ENCODE measurements around the gene SMOC1.

Gene SMOC1

GRCh38 chr14:69879175-69880043 lies at the start of gene SMOC1:
Gene SMOC1, plus strand, starts transcription at chr14:69879416. Its CDS starts 263 bp downstream, at chr14:69879679.
- H3K36me3 ChIP-seq (ENCODE audit: insufficient read depth, low read length), result no peaks in the 10 kb centered on the region
- peaks cover 5 to 22% of the 10 kb centered on the region in 2 donors for H3K27me3 ChIP-seq (ENCODE audit: control insufficient read depth in 1 of 2, insufficient read depth in 2 of 2, low read length in 2 of 2)
- no peak within 1 kb of the TSS for H3K4me3 ChIP-seq (ENCODE audit: low read depth in 1 of 2, low read length in 2 of 2)
- no peaks in the 10 kb centered on the region for H3K9me3 ChIP-seq (ENCODE audit: low read length)
- H3K4me1 ChIP-seq (ENCODE audit: insufficient read depth, low read length), result no peaks in the 10 kb centered on the region
- H3K9ac ChIP-seq (ENCODE audit: low read length), result no peak within 1 kb of the TSS
- no peak within 1 kb of the TSS for H3K27ac ChIP-seq (ENCODE audit: low read depth, low read length)

- Histone ChIP-seq H3K27ac (ENCODE audit: low read depth, low read length) (no peak overlapping the region), H3K9me3 (ENCODE audit: low read length) (no peaks in the 10 kb centered on the region), H3K9ac (ENCODE audit: low read length) (no peak overlapping the region), H3K27me3 (ENCODE audit: control insufficient read depth in 1 of 2, insufficient read depth in 2 of 2, low read length in 2 of 2) (no peaks in the 10 kb centered on the region), H3K36me3 (ENCODE audit: insufficient read depth, low read length) (no peaks in the 10 kb centered on the region), H3K4me3 (ENCODE audit: low read depth in 1 of 2, low read length in 2 of 2) (no peak overlapping the region), H3K4me1 (ENCODE audit: insufficient read depth, low read length) (no peaks in the 10 kb centered on the region)
Measured at GRCh38 chr14:69838881-69839416, 40.3 kb upstream of the SMOC1 start.

GRCh38 chr14:69839661-69840060 lies 39.6 kb upstream of the SMOC1 start:
- no peaks in the 10 kb centered on the region for H3K9me3 ChIP-seq (ENCODE audit: low read length)
- H3K36me3 ChIP-seq (ENCODE audit: insufficient read depth, low read length), result no peaks in the 10 kb centered on the region
- H3K27me3 ChIP-seq (ENCODE audit: control insufficient read depth in 1 of 2, insufficient read depth in 2 of 2, low read length in 2 of 2), result no peaks in the 10 kb centered on the region
- H3K4me1 ChIP-seq (ENCODE audit: insufficient read depth, low read length), result no peaks in the 10 kb centered on the region
- no peak overlapping the region for H3K27ac ChIP-seq (ENCODE audit: low read depth, low read length)
- H3K9ac ChIP-seq (ENCODE audit: low read length), result no peak overlapping the region
- H3K4me3 ChIP-seq (ENCODE audit: low read depth in 1 of 2, low read length in 2 of 2), result no peak overlapping the region

- Histone ChIP-seq H3K36me3 (ENCODE audit: insufficient read depth, low read length) (no peaks in the 10 kb centered on the region), H3K4me1 (ENCODE audit: insufficient read depth, low read length) (no peaks in the 10 kb centered on the region), H3K9ac (ENCODE audit: low read length) (no peak overlapping the region), H3K4me3 (ENCODE audit: low read depth in 1 of 2, low read length in 2 of 2) (no peak overlapping the region), H3K9me3 (ENCODE audit: low read length) (no peaks in the 10 kb centered on the region), H3K27me3 (ENCODE audit: control insufficient read depth in 1 of 2, insufficient read depth in 2 of 2, low read length in 2 of 2) (no peaks in the 10 kb centered on the region), H3K27ac (ENCODE audit: low read depth, low read length) (no peak overlapping the region)
Measured at GRCh38 chr14:69841656-69842055, 37.6 kb upstream of the SMOC1 start.

GRCh38 chr14:69842686-69843420 lies 36.4 kb upstream of the SMOC1 start:
- Histone ChIP-seq H3K27me3 (ENCODE audit: control insufficient read depth in 1 of 2, insufficient read depth in 2 of 2, low read length in 2 of 2) (no peaks in the 10 kb centered on the region), H3K9ac (ENCODE audit: low read length) (no peak overlapping the region), H3K36me3 (ENCODE audit: insufficient read depth, low read length) (no peaks in the 10 kb centered on the region), H3K9me3 (ENCODE audit: low read length) (no peaks in the 10 kb centered on the region), H3K27ac (ENCODE audit: low read depth, low read length) (no peak overlapping the region), H3K4me3 (ENCODE audit: low read depth in 1 of 2, low read length in 2 of 2) (no peak overlapping the region), H3K4me1 (ENCODE audit: insufficient read depth, low read length) (no peaks in the 10 kb centered on the region)

- no peak overlapping the region for H3K9ac ChIP-seq (ENCODE audit: low read length)
- no peaks in the 10 kb centered on the region for H3K36me3 ChIP-seq (ENCODE audit: insufficient read depth, low read length)
- H3K4me3 ChIP-seq (ENCODE audit: low read depth in 1 of 2, low read length in 2 of 2), result no peak overlapping the region
- no peaks in the 10 kb centered on the region for H3K27me3 ChIP-seq (ENCODE audit: control insufficient read depth in 1 of 2, insufficient read depth in 2 of 2, low read length in 2 of 2)
- H3K9me3 ChIP-seq (ENCODE audit: low read length), result no peaks in the 10 kb centered on the region
- no peak overlapping the region for H3K27ac ChIP-seq (ENCODE audit: low read depth, low read length)
- no peaks in the 10 kb centered on the region for H3K4me1 ChIP-seq (ENCODE audit: insufficient read depth, low read length)
Measured at GRCh38 chr14:69844171-69844570, 35.0 kb upstream of the SMOC1 start.

- H3K27me3 ChIP-seq (ENCODE audit: control insufficient read depth in 1 of 2, insufficient read depth in 2 of 2, low read length in 2 of 2), result no peaks in the 10 kb centered on the region
- no peaks in the 10 kb centered on the region for H3K36me3 ChIP-seq (ENCODE audit: insufficient read depth, low read length)
Measured at GRCh38 chr14:69845050-69845581, 34.1 kb upstream of the SMOC1 start.

GRCh38 chr14:69845787-69846186 lies 33.4 kb upstream of the SMOC1 start:
- no peak overlapping the region for H3K9ac ChIP-seq (ENCODE audit: low read length)
- H3K27ac ChIP-seq (ENCODE audit: low read depth, low read length), result no peak overlapping the region
- no peak overlapping the region for H3K4me3 ChIP-seq (ENCODE audit: low read depth in 1 of 2, low read length in 2 of 2)
- H3K36me3 ChIP-seq (ENCODE audit: insufficient read depth, low read length), result no peaks in the 10 kb centered on the region
- no peaks in the 10 kb centered on the region for H3K27me3 ChIP-seq (ENCODE audit: control insufficient read depth in 1 of 2, insufficient read depth in 2 of 2, low read length in 2 of 2)
- H3K9me3 ChIP-seq (ENCODE audit: low read length), result no peaks in the 10 kb centered on the region
- H3K4me1 ChIP-seq (ENCODE audit: insufficient read depth, low read length), result no peaks in the 10 kb centered on the region

More at GRCh38 chr14:69845050-69845581, 34.1 kb upstream of the SMOC1 start:
- H3K4me1 ChIP-seq (ENCODE audit: insufficient read depth, low read length), result no peaks in the 10 kb centered on the region
- no peak overlapping the region for H3K27ac ChIP-seq (ENCODE audit: low read depth, low read length)
- H3K9me3 ChIP-seq (ENCODE audit: low read length), result no peaks in the 10 kb centered on the region
- H3K9ac ChIP-seq (ENCODE audit: low read length), result no peak overlapping the region
- H3K4me3 ChIP-seq (ENCODE audit: low read depth in 1 of 2, low read length in 2 of 2), result no peak overlapping the region

GRCh38 chr14:69848156-69848555 lies 31.1 kb upstream of the SMOC1 start:
- Histone ChIP-seq H3K9ac (ENCODE audit: low read length) (no peak overlapping the region), H3K4me3 (ENCODE audit: low read depth in 1 of 2, low read length in 2 of 2) (no peak overlapping the region), H3K27ac (ENCODE audit: low read depth, low read length) (no peak overlapping the region), H3K36me3 (ENCODE audit: insufficient read depth, low read length) (no peaks in the 10 kb centered on the region), H3K4me1 (ENCODE audit: insufficient read depth, low read length) (no peaks in the 10 kb centered on the region), H3K27me3 (ENCODE audit: control insufficient read depth in 1 of 2, insufficient read depth in 2 of 2, low read length in 2 of 2) (no peaks in the 10 kb centered on the region), H3K9me3 (ENCODE audit: low read length) (no peaks in the 10 kb centered on the region)

- H3K9me3 ChIP-seq (ENCODE audit: low read length), result no peaks in the 10 kb centered on the region
- H3K4me3 ChIP-seq (ENCODE audit: low read depth in 1 of 2, low read length in 2 of 2), result no peak overlapping the region
- no peak overlapping the region for H3K27ac ChIP-seq (ENCODE audit: low read depth, low read length)
- no peaks in the 10 kb centered on the region for H3K4me1 ChIP-seq (ENCODE audit: insufficient read depth, low read length)
- H3K9ac ChIP-seq (ENCODE audit: low read length), result no peak overlapping the region
- no peaks in the 10 kb centered on the region for H3K36me3 ChIP-seq (ENCODE audit: insufficient read depth, low read length)
- H3K27me3 ChIP-seq (ENCODE audit: control insufficient read depth in 1 of 2, insufficient read depth in 2 of 2, low read length in 2 of 2), result no peaks in the 10 kb centered on the region
Measured at GRCh38 chr14:69848903-69849391, 30.3 kb upstream of the SMOC1 start.

- Histone ChIP-seq H3K36me3 (ENCODE audit: insufficient read depth, low read length) (no peaks in the 10 kb centered on the region), H3K9me3 (ENCODE audit: low read length) (no peaks in the 10 kb centered on the region), H3K4me1 (ENCODE audit: insufficient read depth, low read length) (no peaks in the 10 kb centered on the region), H3K27ac (ENCODE audit: low read depth, low read length) (no peak overlapping the region), H3K27me3 (ENCODE audit: control insufficient read depth in 1 of 2, insufficient read depth in 2 of 2, low read length in 2 of 2) (no peaks in the 10 kb centered on the region), H3K4me3 (ENCODE audit: low read depth in 1 of 2, low read length in 2 of 2) (no peak overlapping the region), H3K9ac (ENCODE audit: low read length) (no peak overlapping the region)
Measured at GRCh38 chr14:69850086-69850735, 29.0 kb upstream of the SMOC1 start.
